HG03025 (cell line): ENCODE data around the gene MYT1.
"Not testable (repeated sequence)": the region's sequence is repeated elsewhere in the genome, so short reads cannot be mapped to it uniquely, and the experiment has no call there.

ENCODE experiments used
- ATAC-seq: cut with Tn5 transposase; IDR thresholded peaks from one replicate; pipeline ENCODE4 v1.9.1; 2021; ENCODE audit warnings: mild to moderate bottlenecking, moderate library complexity; ENCODE audit not compliant: unreplicated experiment, low FRiP score

Gene MYT1

GRCh38 chr20:64258071-64258823 lies 94.0 kb downstream of the MYT1 start:
- no peak for ATAC-seq

DNA sequence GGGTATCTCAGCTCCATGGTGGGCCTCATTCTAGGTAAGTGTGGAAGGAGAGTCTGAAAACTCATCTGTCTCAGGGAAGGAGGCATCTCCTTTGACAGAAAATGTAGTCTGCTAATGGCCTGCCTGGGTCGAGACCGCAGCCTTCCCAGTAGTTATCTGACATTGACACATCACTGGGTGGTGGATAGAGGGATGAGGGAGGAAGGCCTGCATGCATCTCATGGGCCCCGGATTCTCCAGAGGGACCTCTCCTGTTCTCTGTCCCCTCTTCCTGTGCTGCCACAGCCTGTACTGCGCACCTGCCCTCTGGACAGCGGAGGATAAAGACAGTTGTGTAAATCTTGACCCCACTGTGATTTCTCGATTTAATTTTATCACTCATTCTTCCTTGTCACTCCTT lies 96.0 kb downstream of the MYT1 start:
- no peak for ATAC-seq

DNA sequence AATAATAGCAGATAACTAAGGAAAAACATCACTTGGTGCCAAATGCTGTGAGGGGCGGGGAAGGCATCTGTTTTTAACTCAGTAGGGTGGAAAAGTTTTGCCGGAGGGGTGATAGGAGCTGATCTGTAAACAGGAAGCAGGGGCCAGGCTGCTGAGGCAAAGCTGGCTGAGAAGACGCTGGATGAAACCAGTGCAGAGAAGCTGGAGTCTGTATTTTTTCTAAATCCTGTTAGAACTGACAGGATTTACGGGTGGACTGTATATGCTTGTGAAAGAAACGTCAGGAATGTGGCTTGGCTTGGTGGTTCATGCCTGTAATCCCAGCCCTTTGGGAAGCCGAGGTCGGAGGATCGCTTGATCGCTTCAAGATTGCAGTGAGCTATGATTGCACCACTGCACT lies 96.9 kb downstream of the MYT1 start:
- ATAC-seq: no peak

DNA sequence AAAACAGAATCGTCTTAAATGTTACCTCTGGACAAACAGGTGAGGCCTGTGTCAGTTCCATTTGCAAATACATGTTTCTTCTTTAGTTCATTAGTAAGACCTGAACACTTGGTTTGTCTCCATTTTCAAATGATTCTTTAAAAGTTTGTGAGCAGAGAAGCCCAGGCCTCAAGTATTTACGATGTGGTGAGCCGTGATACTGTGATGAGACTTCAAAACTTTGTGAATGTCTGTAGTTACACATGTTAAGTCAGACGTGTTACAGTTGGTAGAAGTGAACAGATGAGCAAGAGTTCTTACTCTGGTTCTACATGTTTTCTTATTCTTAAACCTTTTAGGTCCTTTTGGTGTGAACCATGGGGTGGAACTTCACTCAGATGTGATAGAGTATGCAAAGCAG lies 99.8 kb downstream of the MYT1 start:
- ATAC-seq: no peak

GRCh38 chr20:64265201-64265600 lies 100.9 kb downstream of the MYT1 start:
- no peak for ATAC-seq

- ATAC-seq: no peak
Measured at GRCh38 chr20:64266988-64267387, 102.7 kb downstream of the MYT1 start.

GRCh38 chr20:64268174-64268573 lies 103.9 kb downstream of the MYT1 start:
- no peak for ATAC-seq

- no peak for ATAC-seq
Measured at GRCh38 chr20:64269604-64270411, 105.6 kb downstream of the MYT1 start.

GRCh38 chr20:64271636-64272035 lies 107.4 kb downstream of the MYT1 start:
- ATAC-seq: no peak

- ATAC-seq: no peak
Measured at GRCh38 chr20:64273109-64273508, 108.9 kb downstream of the MYT1 start.

GRCh38 chr20:64276817-64277216 lies 112.6 kb downstream of the MYT1 start:
- ATAC-seq: no peak

DNA sequence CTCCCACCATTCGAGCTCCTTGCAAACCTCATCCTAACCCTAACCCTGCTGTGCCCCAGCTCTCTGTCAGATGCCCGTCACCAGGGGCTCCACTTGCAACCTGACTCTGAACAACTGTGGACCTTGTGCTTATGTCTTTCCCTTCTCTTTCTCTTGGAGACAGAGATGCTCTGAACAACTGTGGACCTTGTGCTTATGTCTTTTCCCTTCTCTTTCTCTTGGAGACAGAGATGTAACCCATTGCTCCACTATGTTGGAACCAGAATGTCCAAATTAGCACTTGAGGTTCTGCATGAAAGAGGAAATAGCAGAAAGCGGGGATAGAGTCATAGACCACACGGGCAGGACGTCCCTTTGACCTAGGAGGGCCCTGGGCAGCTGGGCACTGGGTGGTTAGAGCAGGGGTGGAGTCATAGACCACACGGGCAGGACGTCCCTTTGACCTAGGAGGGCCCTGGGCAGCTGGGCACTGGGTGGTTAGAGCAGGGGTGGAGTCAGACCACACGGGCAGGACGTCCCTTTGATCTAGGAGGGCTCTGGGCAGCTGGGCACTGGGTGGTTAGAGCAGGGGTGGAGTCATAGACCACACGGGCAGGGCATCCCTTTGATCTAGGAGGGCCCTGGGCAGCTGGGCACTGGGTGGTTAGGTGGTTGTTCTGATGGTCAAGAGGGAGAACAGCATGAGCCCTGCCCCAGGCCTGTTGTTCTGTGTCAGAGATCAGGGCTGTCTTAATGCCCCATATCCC lies 113.5 kb downstream of the MYT1 start:
- ATAC-seq: no peak

DNA sequence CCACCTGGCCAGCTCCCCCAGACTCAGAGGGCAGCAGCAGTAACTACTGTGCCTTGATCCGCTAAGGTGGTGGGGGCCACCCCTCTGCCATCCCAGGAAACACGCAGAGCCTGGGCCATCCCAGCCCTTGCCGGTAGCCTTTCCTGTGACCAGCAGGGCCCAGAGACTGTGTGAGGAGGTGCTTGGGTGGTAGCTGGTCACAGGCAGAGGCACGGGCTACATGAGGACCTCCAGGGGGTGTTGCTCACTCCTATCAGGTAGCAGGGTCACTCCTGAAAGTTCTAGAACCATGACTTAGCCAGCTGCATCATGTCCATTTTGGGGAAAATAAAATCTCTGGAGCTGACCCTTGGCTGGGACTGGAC lies 114.0 kb downstream of the MYT1 start:
- no peak for ATAC-seq

- no peak for ATAC-seq
Measured at GRCh38 chr20:64279826-64280459, 115.7 kb downstream of the MYT1 start.

DNA sequence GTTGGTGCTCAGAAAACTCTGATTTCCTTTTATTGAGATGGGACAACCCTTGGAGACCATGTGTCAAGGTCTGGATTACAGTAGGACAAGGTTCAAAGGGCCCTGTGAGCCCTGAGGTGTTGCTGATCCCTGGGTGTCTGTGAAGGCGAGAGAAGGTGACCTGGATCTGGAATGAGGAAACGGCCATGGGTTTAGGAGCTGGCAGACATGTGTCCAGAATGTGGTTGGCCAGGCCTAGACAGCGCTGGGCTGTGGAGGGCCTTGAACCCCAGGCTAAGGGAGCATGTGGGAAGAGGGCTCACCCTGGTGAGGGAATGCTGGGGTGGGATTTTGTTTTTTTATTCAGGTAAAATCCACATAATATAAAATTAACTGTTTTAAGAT lies 116.2 kb downstream of the MYT1 start:
- no peak for ATAC-seq

DNA sequence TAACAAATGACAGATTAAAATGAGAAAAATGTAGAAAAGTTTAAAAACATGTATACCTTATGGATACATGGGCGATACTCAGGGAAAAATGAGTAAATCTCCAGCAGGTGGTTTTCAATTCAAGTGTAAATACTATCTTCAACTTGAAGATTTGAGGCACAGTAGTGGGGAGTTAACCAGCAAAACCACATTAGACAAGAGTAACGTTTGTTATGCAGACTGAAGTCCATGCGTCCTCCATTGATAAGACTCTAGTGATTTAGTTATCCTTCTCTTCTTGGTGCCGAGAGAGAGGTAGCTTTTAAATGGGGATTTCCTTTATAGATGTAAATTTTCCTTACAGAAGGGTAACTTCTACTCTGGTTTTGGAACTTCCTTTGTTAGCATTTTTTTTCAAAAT lies 119.4 kb downstream of the MYT1 start:
- ATAC-seq: no peak

DNA sequence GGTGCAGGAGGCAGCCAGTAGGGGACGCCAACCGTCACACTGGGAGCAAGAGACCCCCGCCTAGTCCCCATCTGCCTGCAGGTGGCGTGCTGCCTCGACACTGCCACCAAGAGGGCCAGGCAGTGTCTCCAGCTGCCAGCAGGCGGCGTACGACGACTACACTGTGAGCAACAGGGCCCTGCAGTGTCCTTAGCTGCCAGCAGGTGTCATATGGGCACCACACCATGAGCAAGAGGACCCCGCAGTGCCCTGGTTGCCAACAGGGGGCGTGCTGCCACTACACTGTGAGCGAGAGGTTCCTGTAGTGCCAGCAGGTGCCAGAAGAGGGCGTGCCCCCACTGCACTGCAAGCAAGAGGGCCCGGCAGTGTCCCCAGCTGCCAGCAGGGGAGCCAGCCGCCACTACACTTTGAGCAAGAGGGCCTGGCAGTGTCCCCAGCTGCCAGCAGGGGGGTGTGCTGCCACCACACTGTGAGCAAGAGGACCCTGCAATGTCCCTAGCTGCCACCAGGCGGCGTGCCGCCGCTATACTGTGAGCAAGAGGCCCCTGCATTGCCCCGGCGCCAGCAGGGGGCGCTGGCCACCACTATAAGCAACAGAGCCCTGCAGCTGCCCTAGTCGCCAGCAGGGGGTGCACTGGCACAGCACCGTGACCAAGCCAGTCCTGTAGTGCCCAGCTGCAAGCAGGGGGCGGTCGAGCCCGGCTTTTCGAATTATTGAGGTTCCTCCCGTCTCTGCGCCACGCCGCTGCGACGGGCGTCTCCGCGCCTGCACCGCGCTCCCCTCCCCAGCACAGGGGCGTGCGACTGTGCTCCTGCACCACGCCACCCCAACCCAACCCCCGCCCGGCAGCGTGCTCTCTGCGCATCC lies 121.6 kb downstream of the MYT1 start:
- peak; percentile 92 for ATAC-seq

DNA sequence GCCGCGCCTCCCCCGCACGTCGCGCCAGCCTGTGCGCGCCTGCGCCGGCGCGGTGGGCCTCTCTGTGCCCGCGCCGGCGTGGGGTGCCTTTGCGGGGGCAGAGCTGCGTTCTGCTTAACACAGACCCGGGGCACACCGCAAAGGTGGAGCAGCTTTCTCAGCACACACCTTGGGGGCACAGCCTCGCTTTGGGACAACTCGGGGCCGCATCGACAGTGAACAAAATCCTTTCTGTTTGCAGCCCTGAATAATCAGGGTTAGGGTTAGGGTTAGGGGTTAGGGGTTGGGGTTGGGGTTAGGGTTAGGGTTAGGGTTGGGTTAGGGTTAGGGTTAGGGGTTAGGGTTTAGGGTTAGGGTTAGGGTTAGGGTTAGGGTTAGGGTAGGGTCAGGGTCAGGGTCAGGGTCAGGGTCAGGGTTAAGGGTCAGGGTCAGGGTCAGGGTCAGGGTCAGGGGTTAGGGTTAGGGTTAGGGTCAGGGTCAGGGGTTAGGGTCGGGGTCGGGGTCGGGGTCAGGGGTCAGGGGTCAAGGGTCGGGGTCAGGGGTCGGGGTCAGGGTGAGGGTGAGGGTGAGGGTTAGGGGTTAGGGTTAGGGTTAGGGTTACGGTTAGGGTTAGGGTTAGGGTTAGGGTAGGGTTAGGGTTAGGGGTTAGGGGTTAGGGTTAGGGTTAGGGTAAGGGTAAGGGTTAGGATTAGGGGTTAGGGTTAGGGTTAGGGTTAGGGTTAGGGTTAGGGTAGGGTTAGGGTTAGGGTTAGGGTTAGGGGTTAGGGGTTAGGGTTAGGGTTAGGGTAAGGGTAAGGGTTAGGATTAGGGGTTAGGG lies 122.4 kb downstream of the MYT1 start:
- ATAC-seq: not testable (repeated sequence)

DNA sequence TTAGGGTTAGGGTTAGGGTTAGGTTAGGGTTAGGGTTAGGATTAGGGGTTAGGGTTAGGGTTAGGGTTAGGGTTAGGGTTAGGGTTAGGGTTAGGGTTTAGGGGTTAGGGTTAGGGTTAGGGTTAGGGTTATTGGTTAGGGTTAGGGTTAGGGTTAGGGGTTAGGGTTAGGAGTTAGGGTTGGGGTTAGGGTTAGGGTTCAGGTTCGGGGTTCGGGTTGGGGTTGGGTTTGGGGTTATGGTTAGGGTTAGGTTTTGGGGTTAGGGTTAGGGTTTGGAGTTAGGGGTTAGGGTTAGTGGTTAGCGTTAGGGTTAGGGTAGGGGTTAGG lies 123.0 kb downstream of the MYT1 start:
- not testable (repeated sequence) for ATAC-seq
